Ishikawa (cell line): ENCODE results near the gene COL6A5.

Experiments
- CEBPB ChIP-seq: IDR thresholded peaks from 2 replicates; pipeline ENCODE4 v1.6.1; 2012
- CREB1 ChIP-seq: IDR thresholded peaks from 2 replicates; pipeline ENCODE4 v1.6.1; 2012; ENCODE audit warnings: low read depth
- EGR1 ChIP-seq: IDR thresholded peaks from 2 replicates; pipeline ENCODE4 v1.6.1; 2012
- EP300 ChIP-seq: IDR thresholded peaks from 2 replicates; pipeline ENCODE4 v1.6.1; 2012; ENCODE audit warnings: borderline replicate concordance
- FOXM1 ChIP-seq: IDR thresholded peaks from 2 replicates; pipeline ENCODE4 v1.6.1; 2012; ENCODE audit warnings: low read depth, borderline replicate concordance
- NFIC ChIP-seq: IDR thresholded peaks from 2 replicates; pipeline ENCODE4 v1.6.1; 2012
- RAD21 ChIP-seq: IDR thresholded peaks from 2 replicates; pipeline ENCODE4 v1.6.1; 2012; ENCODE audit warnings: low read depth
- REST ChIP-seq: IDR thresholded peaks from 2 replicates; pipeline ENCODE4 v1.6.1; 2012; ENCODE audit warnings: low read depth, mild to moderate bottlenecking
- TAF1 ChIP-seq: IDR thresholded peaks from 2 replicates; pipeline ENCODE4 v1.6.1; 2012; ENCODE audit warnings: low read depth, mild to moderate bottlenecking
- TCF12 ChIP-seq: IDR thresholded peaks from 2 replicates; pipeline ENCODE4 v1.6.1; 2012; ENCODE audit warnings: low read depth
- TEAD4 ChIP-seq: IDR thresholded peaks from 2 replicates; pipeline ENCODE4 v1.6.1; 2012
- YY1 ChIP-seq: IDR thresholded peaks from 2 replicates; pipeline ENCODE4 v1.6.1; 2012; ENCODE audit warnings: low read depth
- ZBTB7A ChIP-seq: IDR thresholded peaks from 2 replicates; pipeline ENCODE4 v1.6.1; 2012; ENCODE audit warnings: low read depth
- TF ChIP-seq, protein P1 (sequence below): IDR thresholded peaks from 2 replicates; pipeline ENCODE4 v1.6.1; 2012
- TF ChIP-seq, protein P2 (sequence below): IDR thresholded peaks from 2 replicates; pipeline ENCODE4 v1.6.1; 2012

The COL6A5 gene

DNA sequence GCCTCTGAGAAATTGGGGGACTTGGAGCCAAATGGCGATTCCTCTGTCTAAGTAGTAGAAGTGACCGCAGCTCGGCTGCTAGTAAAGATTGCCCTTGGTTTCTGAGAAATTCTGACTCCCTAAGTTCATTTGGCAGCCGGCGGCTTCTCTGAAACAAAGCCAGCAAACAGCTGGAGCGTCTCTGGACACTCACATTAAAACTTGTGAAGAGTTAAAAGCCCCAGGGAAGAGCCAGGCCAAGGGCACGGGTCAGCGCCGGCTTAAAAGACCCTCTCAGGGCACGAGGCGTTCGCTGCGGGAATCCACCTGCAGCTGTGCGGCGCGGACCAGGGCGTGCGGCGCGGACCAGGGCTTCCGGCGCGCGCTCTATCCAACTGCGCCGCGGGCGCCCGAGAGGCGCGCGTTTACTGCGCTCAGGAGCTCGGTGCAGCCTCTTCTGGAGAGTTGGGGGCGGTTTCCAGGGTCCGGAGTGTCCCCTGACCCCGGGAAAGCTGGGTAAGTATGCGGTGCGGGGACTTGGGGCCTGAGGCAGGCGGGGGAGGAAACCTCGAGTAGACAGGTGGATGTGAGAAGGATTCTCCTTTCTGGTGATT, at the start of gene COL6A5:
Gene COL6A5 (plus strand): TSS at position 186 of the 593 bp plus-strand sequence. CDS start 27,967 bp downstream, outside the sequence.
- no peak for TF ChIP-seq YY1
- no peak for TF ChIP-seq CREB1
- TF ChIP-seq REST, result no peak
- TF ChIP-seq, protein P1, sequence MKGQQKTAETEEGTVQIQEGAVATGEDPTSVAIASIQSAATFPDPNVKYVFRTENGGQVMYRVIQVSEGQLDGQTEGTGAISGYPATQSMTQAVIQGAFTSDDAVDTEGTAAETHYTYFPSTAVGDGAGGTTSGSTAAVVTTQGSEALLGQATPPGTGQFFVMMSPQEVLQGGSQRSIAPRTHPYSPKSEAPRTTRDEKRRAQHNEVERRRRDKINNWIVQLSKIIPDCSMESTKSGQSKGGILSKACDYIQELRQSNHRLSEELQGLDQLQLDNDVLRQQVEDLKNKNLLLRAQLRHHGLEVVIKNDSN, result no peak
- no peak for TF ChIP-seq TEAD4
- TF ChIP-seq CEBPB, result no peak
- TF ChIP-seq TAF1, result no peak
- no peak for TF ChIP-seq FOXM1
- TF ChIP-seq EGR1, result no peak
- TF ChIP-seq ZBTB7A, result no peak
- no peak for TF ChIP-seq EP300
- TF ChIP-seq TCF12, result no peak
- no peak for TF ChIP-seq RAD21
- no peak for TF ChIP-seq NFIC
- TF ChIP-seq, protein P2, sequence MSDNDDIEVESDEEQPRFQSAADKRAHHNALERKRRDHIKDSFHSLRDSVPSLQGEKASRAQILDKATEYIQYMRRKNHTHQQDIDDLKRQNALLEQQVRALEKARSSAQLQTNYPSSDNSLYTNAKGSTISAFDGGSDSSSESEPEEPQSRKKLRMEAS, result no peak

DNA sequence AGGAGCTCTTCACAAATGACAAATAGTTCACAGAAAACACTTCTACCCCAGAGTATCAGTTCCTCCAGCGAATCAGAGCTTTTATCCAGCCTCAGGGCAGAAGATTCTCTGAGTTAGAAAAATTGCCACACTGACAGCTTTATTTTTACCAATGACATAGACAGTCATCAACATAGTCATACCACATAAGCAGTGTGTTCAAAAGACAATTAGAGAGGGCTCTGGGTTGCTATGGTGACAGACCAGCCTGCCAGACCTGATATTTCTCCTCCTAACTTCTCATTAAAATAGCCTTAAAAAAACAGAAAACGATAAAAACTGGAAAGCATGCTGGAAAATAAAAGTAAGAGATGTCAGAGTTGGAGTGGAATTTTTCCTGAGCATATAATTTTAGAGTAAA, 45.9 kb upstream of the COL6A5 start:
- no peak for TF ChIP-seq EGR1
- TF ChIP-seq ZBTB7A, result no peak
- TF ChIP-seq, protein P1, result no peak
- no peak for TF ChIP-seq FOXM1
- TF ChIP-seq, protein P2, result no peak
- no peak for TF ChIP-seq RAD21
- no peak for TF ChIP-seq NFIC
- no peak for TF ChIP-seq TAF1
- TF ChIP-seq EP300, result no peak
- no peak for TF ChIP-seq CREB1
- no peak for TF ChIP-seq REST
- TF ChIP-seq TCF12, result no peak
- TF ChIP-seq YY1, result no peak
- no peak for TF ChIP-seq CEBPB
- no peak for TF ChIP-seq TEAD4

DNA sequence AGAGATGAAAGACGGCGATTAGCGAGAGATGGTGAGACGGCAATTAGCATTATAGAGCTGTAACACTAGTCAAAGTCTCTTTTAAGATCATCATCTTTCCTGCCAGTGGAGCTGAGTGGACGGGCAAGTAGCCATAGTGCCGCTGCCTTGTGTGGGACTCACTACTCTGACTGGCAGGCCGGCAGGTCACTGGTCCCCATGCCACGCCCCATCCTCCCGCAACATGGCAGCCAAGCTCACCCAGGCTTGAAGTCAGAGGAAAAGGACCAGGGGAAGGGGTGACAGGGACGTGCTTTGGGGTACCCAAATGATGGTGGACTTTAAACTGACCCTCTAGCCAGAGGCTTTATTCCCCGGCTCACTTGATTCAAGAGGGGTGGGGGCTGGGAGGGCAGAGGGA, 44.6 kb upstream of the COL6A5 start:
- no peak for TF ChIP-seq CEBPB
- no peak for TF ChIP-seq EP300
- TF ChIP-seq FOXM1, result no peak
- no peak for TF ChIP-seq EGR1
- TF ChIP-seq, protein P1, result no peak
- no peak for TF ChIP-seq TEAD4
- TF ChIP-seq ZBTB7A, result no peak
- no peak for TF ChIP-seq RAD21
- TF ChIP-seq TCF12, result no peak
- no peak for TF ChIP-seq TAF1
- TF ChIP-seq NFIC, result no peak
- TF ChIP-seq REST, result no peak
- TF ChIP-seq CREB1, result no peak
- no peak for TF ChIP-seq YY1
- TF ChIP-seq, protein P2, result no peak
